ENCODE results near the gene ITGA11.

ITGA11 gene

GRCh38 chr15:68419301-68420175 lies 12.4 kb downstream of the ITGA11 start:
- no peak for TF ChIP-seq POLR2AphosphoS5 (IDR thresholded peaks at IDR 0.05; ENCODE audit: low read depth, low read length)
- TF ChIP-seq POLR2A (IDR thresholded peaks at IDR 0.05; ENCODE audit: low read depth, low read length) = no peak
- TF ChIP-seq PAX5 (IDR thresholded peaks at IDR 0.05; ENCODE audit: insufficient read depth, low read length, severe bottlenecking) = no peak
- TF ChIP-seq TAF1 (IDR thresholded peaks at IDR 0.05; ENCODE audit: low read depth, low read length) = no peak
- no peak for TF ChIP-seq SPI1 (IDR thresholded peaks at IDR 0.05; ENCODE audit: low read depth, low read length)
- TF ChIP-seq POU2F2 (IDR thresholded peaks at IDR 0.05; ENCODE audit: low read depth, low read length) = no peak

GRCh38 chr15:68418611-68419161 lies 13.3 kb downstream of the ITGA11 start:
- DNase-seq (ENCODE audit: insufficient read length, low spot score) (no peak), FAIRE-seq (no peak)
- no peak for TF ChIP-seq SPI1 (IDR thresholded peaks at IDR 0.05; ENCODE audit: low read depth, low read length)
- TF ChIP-seq POLR2A (IDR thresholded peaks at IDR 0.05; ENCODE audit: low read depth, low read length) = no peak
- no peak for TF ChIP-seq TAF1 (IDR thresholded peaks at IDR 0.05; ENCODE audit: low read depth, low read length)
- no peak for TF ChIP-seq POLR2AphosphoS5 (IDR thresholded peaks at IDR 0.05; ENCODE audit: low read depth, low read length)
- no peak for TF ChIP-seq PAX5 (IDR thresholded peaks at IDR 0.05; ENCODE audit: insufficient read depth, low read length, severe bottlenecking)
- TF ChIP-seq POU2F2 (IDR thresholded peaks at IDR 0.05; ENCODE audit: low read depth, low read length) = no peak

More at GRCh38 chr15:68419301-68420175, 12.4 kb downstream of the ITGA11 start:
- no peak for FAIRE-seq
- no peak for DNase-seq (ENCODE audit: insufficient read length, low spot score)

- FAIRE-seq = no peak
- DNase-seq (ENCODE audit: insufficient read length, low spot score) = no peak
- TF ChIP-seq POLR2A (IDR thresholded peaks at IDR 0.05; ENCODE audit: low read depth, low read length) = no peak
- no peak for TF ChIP-seq TAF1 (IDR thresholded peaks at IDR 0.05; ENCODE audit: low read depth, low read length)
- TF ChIP-seq PAX5 (IDR thresholded peaks at IDR 0.05; ENCODE audit: insufficient read depth, low read length, severe bottlenecking) = no peak
- no peak for TF ChIP-seq POU2F2 (IDR thresholded peaks at IDR 0.05; ENCODE audit: low read depth, low read length)
- no peak for TF ChIP-seq POLR2AphosphoS5 (IDR thresholded peaks at IDR 0.05; ENCODE audit: low read depth, low read length)
- no peak for TF ChIP-seq SPI1 (IDR thresholded peaks at IDR 0.05; ENCODE audit: low read depth, low read length)
These were observed 14.1 kb downstream of the ITGA11 start for GRCh38 chr15:68417897-68418296.

GRCh38 chr15:68417051-68417450 lies 14.9 kb downstream of the ITGA11 start:
- FAIRE-seq = no peak
- TF ChIP-seq POLR2A (IDR thresholded peaks at IDR 0.05; ENCODE audit: low read depth, low read length) (no peak), TAF1 (IDR thresholded peaks at IDR 0.05; ENCODE audit: low read depth, low read length) (no peak), POU2F2 (IDR thresholded peaks at IDR 0.05; ENCODE audit: low read depth, low read length) (no peak)
- no peak for DNase-seq (ENCODE audit: insufficient read length, low spot score)

GRCh38 chr15:68416158-68416535 lies 15.8 kb downstream of the ITGA11 start:
- DNase-seq (ENCODE audit: insufficient read length, low spot score) (no peak), FAIRE-seq (no peak)
- TF ChIP-seq POLR2AphosphoS5 (IDR thresholded peaks at IDR 0.05; ENCODE audit: low read depth, low read length) (no peak), SPI1 (IDR thresholded peaks at IDR 0.05; ENCODE audit: low read depth, low read length) (no peak), TAF1 (IDR thresholded peaks at IDR 0.05; ENCODE audit: low read depth, low read length) (no peak), PAX5 (IDR thresholded peaks at IDR 0.05; ENCODE audit: insufficient read depth, low read length, severe bottlenecking) (no peak), POLR2A (IDR thresholded peaks at IDR 0.05; ENCODE audit: low read depth, low read length) (no peak), POU2F2 (IDR thresholded peaks at IDR 0.05; ENCODE audit: low read depth, low read length) (no peak)

GRCh38 chr15:68415501-68416157 lies 16.3 kb downstream of the ITGA11 start:
- FAIRE-seq (no peak), DNase-seq (ENCODE audit: insufficient read length, low spot score) (no peak)
- TF ChIP-seq SPI1 (IDR thresholded peaks at IDR 0.05; ENCODE audit: low read depth, low read length) (no peak), POLR2AphosphoS5 (IDR thresholded peaks at IDR 0.05; ENCODE audit: low read depth, low read length) (no peak), POLR2A (IDR thresholded peaks at IDR 0.05; ENCODE audit: low read depth, low read length) (no peak), POU2F2 (IDR thresholded peaks at IDR 0.05; ENCODE audit: low read depth, low read length) (no peak), PAX5 (IDR thresholded peaks at IDR 0.05; ENCODE audit: insufficient read depth, low read length, severe bottlenecking) (no peak), TAF1 (IDR thresholded peaks at IDR 0.05; ENCODE audit: low read depth, low read length) (no peak)

- TF ChIP-seq POLR2AphosphoS5 (IDR thresholded peaks at IDR 0.05; ENCODE audit: low read depth, low read length) (no peak), PAX5 (IDR thresholded peaks at IDR 0.05; ENCODE audit: insufficient read depth, low read length, severe bottlenecking) (no peak), POLR2A (IDR thresholded peaks at IDR 0.05; ENCODE audit: low read depth, low read length) (no peak), POU2F2 (IDR thresholded peaks at IDR 0.05; ENCODE audit: low read depth, low read length) (no peak), TAF1 (IDR thresholded peaks at IDR 0.05; ENCODE audit: low read depth, low read length) (no peak), SPI1 (IDR thresholded peaks at IDR 0.05; ENCODE audit: low read depth, low read length) (no peak)
- FAIRE-seq = no peak
These were observed 16.9 kb downstream of the ITGA11 start for GRCh38 chr15:68415061-68415460.

GRCh38 chr15:68414591-68414990 lies 17.4 kb downstream of the ITGA11 start:
- DNase-seq (ENCODE audit: insufficient read length, low spot score) (no peak), FAIRE-seq (no peak)
- TF ChIP-seq POLR2AphosphoS5 (IDR thresholded peaks at IDR 0.05; ENCODE audit: low read depth, low read length) = no peak
- TF ChIP-seq PAX5 (IDR thresholded peaks at IDR 0.05; ENCODE audit: insufficient read depth, low read length, severe bottlenecking) = no peak
- no peak for TF ChIP-seq POU2F2 (IDR thresholded peaks at IDR 0.05; ENCODE audit: low read depth, low read length)
- TF ChIP-seq SPI1 (IDR thresholded peaks at IDR 0.05; ENCODE audit: low read depth, low read length) = no peak

More at GRCh38 chr15:68415061-68415460, 16.9 kb downstream of the ITGA11 start:
- no peak for DNase-seq (ENCODE audit: insufficient read length, low spot score)

GRCh38 chr15:68414206-68414555 lies 17.8 kb downstream of the ITGA11 start:
- FAIRE-seq (no peak), DNase-seq (ENCODE audit: insufficient read length, low spot score) (no peak)
- TF ChIP-seq POU2F2 (IDR thresholded peaks at IDR 0.05; ENCODE audit: low read depth, low read length) = no peak
- no peak for TF ChIP-seq SPI1 (IDR thresholded peaks at IDR 0.05; ENCODE audit: low read depth, low read length)
- TF ChIP-seq TAF1 (IDR thresholded peaks at IDR 0.05; ENCODE audit: low read depth, low read length) = no peak
- no peak for TF ChIP-seq PAX5 (IDR thresholded peaks at IDR 0.05; ENCODE audit: insufficient read depth, low read length, severe bottlenecking)
- TF ChIP-seq POLR2A (IDR thresholded peaks at IDR 0.05; ENCODE audit: low read depth, low read length) = no peak
- no peak for TF ChIP-seq POLR2AphosphoS5 (IDR thresholded peaks at IDR 0.05; ENCODE audit: low read depth, low read length)

All from GM12891 (cell line).